Measurements from ENCODE around the gene PFKP.
A peak's percentile ranks its signal among the peaks of the same experiment; 100 is the strongest.
"Not testable (repeated sequence)": the region's sequence is repeated elsewhere in the genome, so short reads cannot be mapped to it uniquely, and the experiment has no call there.

PFKP gene

DNA sequence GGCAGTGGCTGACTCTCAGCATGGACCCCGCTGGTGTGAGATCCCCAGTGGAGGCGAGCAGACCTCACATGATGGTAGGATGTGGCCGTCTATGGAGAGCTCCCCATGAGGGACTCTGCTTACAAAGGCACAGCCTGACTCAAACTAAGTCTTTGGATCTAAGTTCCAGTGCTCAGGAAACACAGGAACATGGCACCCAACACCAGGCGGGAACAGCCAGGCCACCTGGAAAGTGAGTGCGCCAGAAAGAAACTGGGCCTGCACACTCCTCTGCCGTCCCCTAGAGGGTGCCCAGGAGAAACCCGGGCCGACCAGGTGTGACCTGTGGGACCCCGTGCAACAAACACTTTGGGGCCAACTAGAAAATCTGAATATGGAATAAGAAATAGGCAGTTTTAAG, 95.2 kb downstream of the PFKP start:
- H3K36me3 ChIP-seq (ENCODE audit: control insufficient read depth in 2 of 2, insufficient read depth in 2 of 2, low read length in 2 of 2) = peaks cover 57 to 71% of the 10 kb centered on the region in 2 donors
- no peaks in the 10 kb centered on the region for H3K4me1 ChIP-seq (ENCODE audit: control insufficient read depth, insufficient read depth, low read length)
- no peak overlapping the region for H3K9ac ChIP-seq (ENCODE audit: low read length in 2 of 2)
- no peaks in the 10 kb centered on the region for H3K27me3 ChIP-seq (ENCODE audit: control insufficient read depth in 1 of 2, insufficient read depth in 2 of 2, low read length in 2 of 2)
- no peak overlapping the region for H3K27ac ChIP-seq (ENCODE audit: low read length)
- no peak overlapping the region for H3K4me3 ChIP-seq (ENCODE audit: low read length in 2 of 2)
- no peaks in the 10 kb centered on the region for H3K9me3 ChIP-seq (ENCODE audit: control insufficient read depth in 2 of 2, low read length in 2 of 2)

DNA sequence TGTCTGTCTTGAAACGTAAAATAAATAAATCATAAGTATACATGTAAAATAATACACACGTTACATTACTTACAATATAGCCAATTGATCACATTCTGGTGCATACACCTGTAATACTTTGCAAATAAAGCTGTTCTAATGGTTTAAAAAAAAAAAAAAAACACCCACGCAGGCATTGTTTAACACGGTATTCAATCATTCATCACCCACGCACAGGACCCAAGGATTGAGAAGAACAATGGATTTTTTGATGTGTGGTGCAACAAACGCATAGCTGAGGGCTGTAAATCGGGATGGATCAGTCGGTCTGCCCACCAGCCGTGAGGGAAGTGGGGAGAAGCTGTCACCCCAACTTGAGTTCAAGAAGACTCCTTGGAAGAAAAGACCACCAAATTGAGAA, 96.5 kb downstream of the PFKP start:
- Histone ChIP-seq H3K9me3 (ENCODE audit: control insufficient read depth in 2 of 2, low read length in 2 of 2) (no peaks in the 10 kb centered on the region), H3K4me1 (ENCODE audit: control insufficient read depth, insufficient read depth, low read length) (no peaks in the 10 kb centered on the region), H3K9ac (ENCODE audit: low read length in 2 of 2) (no peak overlapping the region), H3K27me3 (ENCODE audit: control insufficient read depth in 1 of 2, insufficient read depth in 2 of 2, low read length in 2 of 2) (no peaks in the 10 kb centered on the region), H3K4me3 (ENCODE audit: low read length in 2 of 2) (no peak overlapping the region), H3K27ac (ENCODE audit: low read length) (no peak overlapping the region), H3K36me3 (ENCODE audit: control insufficient read depth in 2 of 2, insufficient read depth in 2 of 2, low read length in 2 of 2) (peaks cover 58 to 65% of the 10 kb centered on the region in 2 donors)

GRCh38 chr10:3165196-3165595, 97.8 kb downstream of the PFKP start:
- Histone ChIP-seq H3K36me3 (ENCODE audit: control insufficient read depth in 2 of 2, insufficient read depth in 2 of 2, low read length in 2 of 2) (peaks cover 54 to 62% of the 10 kb centered on the region in 2 donors), H3K4me3 (ENCODE audit: low read length in 2 of 2) (no peak overlapping the region), H3K4me1 (ENCODE audit: control insufficient read depth, insufficient read depth, low read length) (no peaks in the 10 kb centered on the region), H3K9ac (ENCODE audit: low read length in 2 of 2) (no peak overlapping the region), H3K9me3 (ENCODE audit: control insufficient read depth in 2 of 2, low read length in 2 of 2) (no peaks in the 10 kb centered on the region), H3K27ac (ENCODE audit: low read length) (no peak overlapping the region), H3K27me3 (ENCODE audit: control insufficient read depth in 1 of 2, insufficient read depth in 2 of 2, low read length in 2 of 2) (no peaks in the 10 kb centered on the region)

DNA sequence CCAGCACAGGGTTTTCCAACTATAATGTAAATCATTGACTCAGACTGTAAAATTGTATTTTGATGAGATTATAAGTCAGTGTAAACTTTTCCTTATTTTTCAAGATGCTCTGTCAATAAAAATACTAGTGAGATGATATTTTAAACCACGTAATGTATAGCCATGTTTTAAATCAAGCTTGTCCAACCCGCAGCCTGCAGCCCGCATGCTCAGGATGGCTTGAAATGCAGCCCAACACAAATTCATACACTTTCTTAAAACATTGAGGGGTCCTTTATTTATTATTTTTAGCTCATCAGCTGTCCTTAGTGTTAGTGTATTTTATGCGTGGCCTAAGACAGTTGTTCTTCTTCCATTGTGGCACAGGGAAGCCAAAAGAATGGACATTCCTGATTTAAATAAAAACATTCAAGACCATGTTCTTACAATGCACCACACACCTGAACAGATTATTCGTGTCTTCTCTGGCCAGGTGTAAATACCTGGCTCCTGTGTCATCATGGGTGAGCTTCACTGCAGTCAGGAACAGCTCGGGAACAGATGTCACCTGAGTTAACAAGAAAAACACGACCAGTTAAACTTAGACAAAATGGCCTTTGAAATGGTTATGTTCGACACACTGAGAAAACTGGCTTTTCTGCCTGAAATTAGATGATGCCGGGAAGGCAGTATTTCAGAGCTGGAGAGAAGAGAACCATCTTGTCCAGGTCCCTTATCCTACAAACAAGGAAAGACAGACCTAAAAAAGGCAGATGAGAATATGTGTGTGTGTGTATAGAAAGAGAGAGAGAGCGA, 99.3 kb downstream of the PFKP start:
- Histone ChIP-seq H3K4me1 (ENCODE audit: control insufficient read depth, insufficient read depth, low read length) (no peaks in the 10 kb centered on the region), H3K36me3 (ENCODE audit: control insufficient read depth in 2 of 2, insufficient read depth in 2 of 2, low read length in 2 of 2) (peaks cover 54 to 59% of the 10 kb centered on the region in 2 donors), H3K27ac (ENCODE audit: low read length) (no peak overlapping the region)

GRCh38 chr10:3167611-3168330, 100.4 kb downstream of the PFKP start:
- Histone ChIP-seq H3K9me3 (ENCODE audit: control insufficient read depth in 2 of 2, low read length in 2 of 2) (no peaks in the 10 kb centered on the region), H3K27ac (ENCODE audit: low read length) (no peak overlapping the region), H3K4me3 (ENCODE audit: low read length in 2 of 2) (no peak overlapping the region), H3K27me3 (ENCODE audit: control insufficient read depth in 1 of 2, insufficient read depth in 2 of 2, low read length in 2 of 2) (no peaks in the 10 kb centered on the region), H3K9ac (ENCODE audit: low read length in 2 of 2) (no peak overlapping the region), H3K4me1 (ENCODE audit: control insufficient read depth, insufficient read depth, low read length) (no peaks in the 10 kb centered on the region), H3K36me3 (ENCODE audit: control insufficient read depth in 2 of 2, insufficient read depth in 2 of 2, low read length in 2 of 2) (peaks cover 54% of the 10 kb centered on the region in 2 donors)

More for the DNA sequence above, 99.3 kb downstream of the PFKP start:
- H3K27me3 ChIP-seq (ENCODE audit: control insufficient read depth in 1 of 2, insufficient read depth in 2 of 2, low read length in 2 of 2) = no peaks in the 10 kb centered on the region
- H3K4me3 ChIP-seq (ENCODE audit: low read length in 2 of 2) = no peak overlapping the region
- H3K9me3 ChIP-seq (ENCODE audit: control insufficient read depth in 2 of 2, low read length in 2 of 2) = no peaks in the 10 kb centered on the region
- H3K9ac ChIP-seq (ENCODE audit: low read length in 2 of 2) = no peak overlapping the region

DNA sequence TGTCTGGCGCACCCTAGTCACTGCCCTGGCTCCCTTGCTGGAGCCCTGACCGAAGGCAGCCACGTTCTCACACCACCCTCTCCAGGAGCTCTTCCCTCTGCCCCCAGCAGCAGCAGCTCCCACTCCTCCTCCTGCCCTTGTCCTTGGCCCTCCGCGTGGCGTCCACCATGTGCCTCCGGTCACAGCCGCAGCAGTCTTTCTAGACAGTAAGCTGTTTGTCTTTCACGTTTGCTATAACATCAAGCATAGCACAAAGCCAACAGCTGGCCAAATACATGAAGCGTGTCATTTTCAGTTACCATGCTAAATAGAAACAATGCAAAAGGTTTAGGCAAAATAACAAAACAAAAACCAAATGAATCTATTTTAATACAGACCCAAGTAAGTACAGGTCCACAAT, 101.9 kb downstream of the PFKP start:
- no peak overlapping the region for H3K27ac ChIP-seq (ENCODE audit: low read length)
- no peak overlapping the region for H3K4me3 ChIP-seq (ENCODE audit: low read length in 2 of 2)
- peaks cover 2% of the 10 kb centered on the region for H3K4me1 ChIP-seq (ENCODE audit: control insufficient read depth, insufficient read depth, low read length)
- no peaks in the 10 kb centered on the region for H3K9me3 ChIP-seq (ENCODE audit: control insufficient read depth in 2 of 2, low read length in 2 of 2)
- peaks cover 41 to 45% of the 10 kb centered on the region in 2 donors for H3K36me3 ChIP-seq (ENCODE audit: control insufficient read depth in 2 of 2, insufficient read depth in 2 of 2, low read length in 2 of 2)
- H3K9ac ChIP-seq (ENCODE audit: low read length in 2 of 2) = no peak overlapping the region
- no peaks in the 10 kb centered on the region for H3K27me3 ChIP-seq (ENCODE audit: control insufficient read depth in 1 of 2, insufficient read depth in 2 of 2, low read length in 2 of 2)

DNA sequence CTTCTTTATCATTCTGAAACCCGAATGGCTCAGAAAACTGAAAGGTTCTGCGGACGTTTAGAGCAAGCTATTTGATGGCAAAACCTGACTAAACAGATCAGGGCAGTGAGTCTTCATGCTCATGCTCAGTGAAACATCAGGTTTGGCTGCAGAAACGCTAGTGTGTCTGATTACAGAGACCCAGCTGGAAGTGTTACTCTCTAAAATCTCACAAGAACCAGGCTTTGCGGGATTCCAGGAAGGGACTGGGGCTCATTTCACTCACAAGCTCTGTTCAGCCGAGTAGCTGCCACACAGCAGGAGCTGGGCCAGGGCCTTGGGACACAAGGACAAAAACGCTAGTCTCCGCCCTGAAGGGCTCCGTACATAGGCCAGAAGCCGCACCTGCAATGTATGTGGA, 102.3 kb downstream of the PFKP start:
- H3K9me3 ChIP-seq (ENCODE audit: control insufficient read depth in 2 of 2, low read length in 2 of 2) = no peaks in the 10 kb centered on the region
- peaks cover 40 to 44% of the 10 kb centered on the region in 2 donors for H3K36me3 ChIP-seq (ENCODE audit: control insufficient read depth in 2 of 2, insufficient read depth in 2 of 2, low read length in 2 of 2)
- no peak overlapping the region for H3K4me3 ChIP-seq (ENCODE audit: low read length in 2 of 2)
- no peak overlapping the region for H3K9ac ChIP-seq (ENCODE audit: low read length in 2 of 2)
- peaks cover 2% of the 10 kb centered on the region for H3K4me1 ChIP-seq (ENCODE audit: control insufficient read depth, insufficient read depth, low read length)
- no peaks in the 10 kb centered on the region for H3K27me3 ChIP-seq (ENCODE audit: control insufficient read depth in 1 of 2, insufficient read depth in 2 of 2, low read length in 2 of 2)
- H3K27ac ChIP-seq (ENCODE audit: low read length) = no peak overlapping the region

DNA sequence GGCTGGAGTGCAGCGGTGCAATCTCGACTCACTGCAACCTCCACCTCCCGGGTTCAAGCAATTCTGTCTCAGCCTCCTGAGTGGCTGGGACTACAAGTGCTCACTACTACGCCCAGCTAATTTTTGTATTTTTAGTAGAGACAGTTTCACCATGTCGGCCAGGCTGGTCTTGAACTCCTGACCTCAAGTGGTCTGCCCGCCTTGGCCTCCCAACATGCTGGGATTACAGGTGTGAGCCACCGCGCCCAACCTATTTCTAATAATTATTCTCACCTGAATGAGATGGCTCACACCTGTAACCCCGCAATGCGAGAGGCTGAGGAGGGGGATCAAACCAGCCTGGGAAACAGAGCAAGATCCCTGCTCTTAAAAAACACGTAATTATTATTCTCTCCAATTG, 104.1 kb downstream of the PFKP start:
- H3K9ac ChIP-seq (ENCODE audit: low read length in 2 of 2) = peak overlapping the region; percentile 91 to 92
- H3K27ac ChIP-seq (ENCODE audit: low read length) = not testable (repeated sequence)

GRCh38 chr10:3172081-3172445, 104.7 kb downstream of the PFKP start:
- Histone ChIP-seq H3K27me3 (ENCODE audit: control insufficient read depth in 1 of 2, insufficient read depth in 2 of 2, low read length in 2 of 2) (no peaks in the 10 kb centered on the region), H3K9me3 (ENCODE audit: control insufficient read depth in 2 of 2, low read length in 2 of 2) (no peaks in the 10 kb centered on the region), H3K4me3 (ENCODE audit: low read length in 2 of 2) (peak overlapping the region; percentile 65 to 84), H3K4me1 (ENCODE audit: control insufficient read depth, insufficient read depth, low read length) (peaks cover 2% of the 10 kb centered on the region), H3K9ac (ENCODE audit: low read length in 2 of 2) (peak overlapping the region; percentile 91 to 92), H3K27ac (ENCODE audit: low read length) (peak overlapping the region; percentile 55), H3K36me3 (ENCODE audit: control insufficient read depth in 2 of 2, insufficient read depth in 2 of 2, low read length in 2 of 2) (peaks cover 17 to 23% of the 10 kb centered on the region in 2 donors)

More for the DNA sequence above, 104.1 kb downstream of the PFKP start:
- H3K9me3 ChIP-seq (ENCODE audit: control insufficient read depth in 2 of 2, low read length in 2 of 2); H3K27me3 ChIP-seq (ENCODE audit: control insufficient read depth in 1 of 2, insufficient read depth in 2 of 2, low read length in 2 of 2); H3K4me1 ChIP-seq (ENCODE audit: control insufficient read depth, insufficient read depth, low read length): not testable (repeated sequence)
- peak overlapping the region; percentile 65 to 84 for H3K4me3 ChIP-seq (ENCODE audit: low read length in 2 of 2)
- peaks cover 23 to 26% of the 10 kb centered on the region in 2 donors for H3K36me3 ChIP-seq (ENCODE audit: control insufficient read depth in 2 of 2, insufficient read depth in 2 of 2, low read length in 2 of 2)

- H3K4me1 ChIP-seq (ENCODE audit: control insufficient read depth, insufficient read depth, low read length) = peaks cover 2% of the 10 kb centered on the region
- peak within 1 kb of the TSS; percentile 91 to 92 for H3K9ac ChIP-seq (ENCODE audit: low read length in 2 of 2)
- peak within 1 kb of the TSS; percentile 65 to 84 for H3K4me3 ChIP-seq (ENCODE audit: low read length in 2 of 2)
- no peaks in the 10 kb centered on the region for H3K27me3 ChIP-seq (ENCODE audit: control insufficient read depth in 1 of 2, insufficient read depth in 2 of 2, low read length in 2 of 2)
- H3K27ac ChIP-seq (ENCODE audit: low read length) = peak within 1 kb of the TSS; percentile 55
- no peaks in the 10 kb centered on the region for H3K9me3 ChIP-seq (ENCODE audit: control insufficient read depth in 2 of 2, low read length in 2 of 2)
- H3K36me3 ChIP-seq (ENCODE audit: control insufficient read depth in 2 of 2, insufficient read depth in 2 of 2, low read length in 2 of 2) = peaks cover 14 to 19% of the 10 kb centered on the region in 2 donors
Measured at GRCh38 chr10:3172446-3173170, 105.3 kb downstream of the PFKP start, which contains the start of gene PITRM1. PITRM1 (minus strand) TSS chr10:3172782; CDS start chr10:3172772, 10 bp downstream.
